MM.1S (cell line): ENCODE results near the gene AIRE.

Experiments
- CTCF ChIP-seq: fragments of 300-600 bp; sonication (generic); IDR thresholded peaks from 2 replicates; pipeline ENCODE4 v1.5.1; 2016; ENCODE audit warnings: antibody characterized with exemption, low read length, mixed read lengths
- EZH2 ChIP-seq: fragments of 300-600 bp; sonication (generic); optimal IDR thresholded peaks from 2 replicates; pipeline ENCODE3; 2017; ENCODE audit warnings: low read depth, mild to moderate bottlenecking, antibody characterized with exemption, low read length, mixed read lengths
- EZH2phosphoT487 ChIP-seq: fragments of 300-600 bp; sonication (generic); IDR thresholded peaks from 2 replicates; pipeline ENCODE4 v1.6.1; 2018; ENCODE audit warnings: antibody characterized with exemption, low read length

GRCh38 chr21:44255511-44255981, 30.1 kb upstream of the AIRE start:
- TF ChIP-seq EZH2 (no peak), CTCF (no peak), EZH2phosphoT487 (no peak)
